Activated naive CD8-positive, alpha-beta T cell treated with anti-CD3 and anti-CD28 coated beads, Interleukin-2, amount 50 U/mL, for 16 hours (primary cell): ENCODE measurements around the gene SETMAR.

Experiments
- DNase-seq: peaks from one replicate; pipeline ENCODE4 v3.0.0-alpha.2; 2020; ENCODE audit warnings: low read depth, low spot score

Gene SETMAR

DNA sequence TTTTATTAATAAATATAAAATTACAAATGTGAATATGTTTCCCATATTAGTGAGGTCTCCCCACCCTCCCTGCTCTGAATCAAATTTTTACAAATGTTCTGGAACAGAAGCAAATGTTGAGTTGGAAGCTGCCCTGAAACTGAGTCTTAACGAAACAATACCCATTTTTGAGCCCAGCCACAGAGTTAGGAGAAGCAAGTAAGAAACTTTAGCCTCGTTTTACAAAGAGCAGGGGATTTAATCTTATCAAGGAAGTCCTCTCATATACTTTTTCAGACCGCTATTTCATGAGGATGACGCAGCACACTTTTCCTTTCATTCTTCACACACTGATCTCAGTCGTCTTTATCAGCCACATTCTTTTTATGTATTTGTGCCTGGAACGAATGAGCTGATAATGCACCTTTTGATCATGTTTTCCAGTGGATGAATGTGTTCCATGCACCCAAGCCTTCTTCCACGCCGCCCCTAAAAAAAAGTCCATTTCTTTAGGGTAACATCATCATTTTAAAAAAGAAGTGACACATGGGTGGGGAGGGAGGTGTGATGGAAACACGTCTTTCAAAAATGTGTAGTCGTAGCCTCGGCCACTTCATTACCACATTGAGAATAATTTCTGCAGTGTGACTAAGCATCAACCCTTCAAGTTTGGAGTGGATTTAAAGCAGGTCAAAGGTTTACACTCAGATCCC lies 48.1 kb downstream of the SETMAR start:
- DNase-seq: peak; percentile 21

- no peak for DNase-seq
These were observed 48.7 kb downstream of the SETMAR start for GRCh38 chr3:4351872-4352271.

GRCh38 chr3:4355401-4356219 lies 52.4 kb downstream of the SETMAR start:
- DNase-seq: no peak

DNA sequence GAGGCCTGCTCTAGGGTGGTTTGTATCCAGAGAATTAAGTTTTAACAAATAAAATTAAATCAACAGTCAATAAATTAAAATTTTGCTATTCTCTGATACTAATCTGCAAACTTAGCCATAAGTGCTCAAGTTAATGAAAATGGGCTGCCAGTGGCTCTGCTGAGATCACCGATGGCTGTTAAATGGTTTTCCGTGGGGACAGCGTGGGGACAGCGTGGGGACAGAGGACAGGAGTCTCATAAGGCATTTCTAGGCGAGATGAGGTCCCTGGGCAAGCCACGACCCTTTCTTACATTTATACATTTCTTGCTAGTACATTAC lies 53.0 kb downstream of the SETMAR start:
- no peak for DNase-seq

DNA sequence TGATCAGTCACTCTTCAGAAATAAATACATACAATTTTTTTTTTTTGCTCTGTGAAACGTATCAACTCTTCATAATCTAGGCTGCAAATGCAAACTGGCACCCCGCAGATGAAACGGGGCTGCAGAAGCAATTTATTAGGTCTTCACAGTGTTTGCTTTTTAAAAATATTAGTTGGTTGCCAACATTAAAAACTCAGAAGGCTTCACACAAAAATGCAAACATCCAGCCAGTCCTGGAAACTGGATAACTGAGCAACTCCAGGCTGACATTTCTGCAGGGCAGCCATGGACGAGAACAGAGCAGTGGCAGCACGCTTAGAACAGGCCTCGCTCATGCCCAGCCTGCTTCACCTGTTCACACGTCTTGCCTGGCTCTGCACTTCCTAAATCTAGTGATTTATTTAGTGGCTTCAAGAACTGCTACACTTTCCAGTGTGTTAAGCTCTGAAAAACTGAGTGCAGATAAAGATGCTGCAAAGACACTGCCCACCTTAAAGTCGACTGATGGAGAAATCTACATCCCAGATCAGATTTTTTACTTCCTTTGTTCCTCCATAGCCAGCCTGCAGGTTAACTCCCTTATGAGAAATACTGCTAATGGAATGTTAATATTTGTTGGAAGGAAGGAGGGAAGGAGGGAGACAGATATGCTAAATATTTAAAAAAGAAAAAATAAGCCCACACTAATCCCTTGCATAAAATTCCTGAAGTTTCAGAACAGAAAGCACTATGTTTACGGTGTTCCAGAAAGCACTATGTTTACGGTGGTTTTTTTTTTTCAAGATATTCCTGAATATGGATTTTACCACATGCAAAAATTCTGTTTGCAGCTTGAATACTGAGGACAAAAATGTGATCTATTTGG lies 53.6 kb downstream of the SETMAR start:
- DNase-seq: no peak

DNA sequence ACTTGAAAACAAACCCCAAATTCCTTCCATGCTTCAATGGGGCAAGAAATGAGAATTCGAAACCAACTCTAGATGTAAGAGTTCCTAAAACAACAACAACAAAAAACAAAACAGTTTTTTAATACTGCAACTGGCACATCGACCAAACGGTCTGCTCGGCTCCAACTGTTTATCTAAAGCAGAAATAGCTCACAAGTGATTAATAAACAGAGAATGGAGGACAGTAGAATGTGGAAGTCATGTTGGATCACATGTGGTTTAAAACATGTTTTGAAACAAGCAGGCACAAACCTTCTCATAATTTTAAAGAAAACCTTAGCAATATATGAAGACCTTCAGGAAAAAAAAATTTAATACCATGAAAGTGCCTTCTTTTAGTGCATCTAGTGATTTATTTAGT lies 55.1 kb downstream of the SETMAR start:
- DNase-seq: no peak

DNA sequence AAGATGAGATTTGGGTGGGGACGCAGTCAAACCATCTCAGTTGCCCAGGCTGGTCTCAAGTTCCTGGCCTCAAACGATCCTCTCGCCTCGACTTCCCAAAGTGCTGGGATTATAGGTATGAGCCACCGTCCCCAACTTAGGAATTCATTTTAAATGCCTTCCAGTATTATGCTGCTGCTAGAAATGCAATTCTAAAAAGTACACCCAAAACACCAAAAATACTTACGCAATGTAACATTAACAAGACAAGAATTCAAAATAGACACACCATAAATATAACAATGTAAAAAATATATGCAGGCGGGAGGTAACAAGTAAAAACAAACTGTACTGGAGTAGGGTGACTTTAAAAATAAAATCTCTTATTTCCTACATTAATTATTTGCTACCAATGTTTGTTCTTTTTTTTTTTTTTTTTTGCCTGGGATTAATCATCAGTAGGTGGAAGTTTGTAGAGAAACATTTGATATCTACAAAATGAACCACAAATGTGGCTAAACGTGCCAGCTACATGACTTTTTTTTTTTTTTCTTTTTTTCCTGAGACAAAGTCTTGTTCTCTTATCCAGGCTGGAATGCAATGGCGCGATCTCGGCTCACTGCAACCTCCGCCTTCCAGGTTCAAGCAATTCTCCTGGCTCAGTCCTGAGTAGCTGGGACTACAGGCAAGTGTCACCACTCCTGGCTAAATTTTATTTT lies 56.8 kb downstream of the SETMAR start:
- no peak for DNase-seq

DNA sequence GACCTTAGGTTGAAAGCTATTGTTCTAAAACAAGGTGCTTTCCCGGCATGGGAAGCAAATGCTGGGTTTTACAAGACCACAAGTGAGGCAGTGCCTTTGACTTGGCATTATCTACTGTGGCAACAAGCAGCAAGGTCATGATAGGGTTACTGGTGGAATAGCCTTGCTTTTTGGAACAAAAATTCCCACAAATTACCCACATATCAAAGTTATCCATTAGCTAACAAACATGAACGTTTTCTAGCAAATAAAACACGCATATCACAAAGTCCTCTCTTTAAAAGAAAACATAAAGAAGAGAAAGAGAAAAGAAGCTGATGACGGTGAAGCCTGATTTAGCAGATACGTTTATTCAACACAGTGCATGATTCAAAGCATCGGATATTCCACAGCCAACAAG lies 57.6 kb downstream of the SETMAR start:
- no peak for DNase-seq

DNA sequence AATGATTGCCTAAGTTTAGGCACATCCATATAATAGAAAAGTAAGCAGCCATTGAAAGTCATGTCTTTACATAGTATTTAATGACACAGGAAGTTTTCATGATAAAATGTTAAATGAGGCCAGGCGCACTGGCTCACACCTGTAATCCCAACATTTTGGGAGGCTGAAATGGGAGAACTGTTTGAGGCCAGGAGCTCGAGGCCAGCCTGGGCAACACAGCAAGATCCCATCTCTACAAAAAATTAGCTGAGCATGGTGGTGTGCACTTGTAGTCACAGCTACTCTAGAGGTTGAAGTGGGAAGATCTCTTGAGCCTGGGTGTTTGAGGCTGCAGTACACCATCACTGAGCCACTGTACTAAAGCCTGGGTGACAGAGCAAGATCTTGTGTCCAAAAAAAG lies 59.4 kb downstream of the SETMAR start:
- no peak for DNase-seq
